ENCODE data around the gene STAG2.

STAG2 gene

DNA sequence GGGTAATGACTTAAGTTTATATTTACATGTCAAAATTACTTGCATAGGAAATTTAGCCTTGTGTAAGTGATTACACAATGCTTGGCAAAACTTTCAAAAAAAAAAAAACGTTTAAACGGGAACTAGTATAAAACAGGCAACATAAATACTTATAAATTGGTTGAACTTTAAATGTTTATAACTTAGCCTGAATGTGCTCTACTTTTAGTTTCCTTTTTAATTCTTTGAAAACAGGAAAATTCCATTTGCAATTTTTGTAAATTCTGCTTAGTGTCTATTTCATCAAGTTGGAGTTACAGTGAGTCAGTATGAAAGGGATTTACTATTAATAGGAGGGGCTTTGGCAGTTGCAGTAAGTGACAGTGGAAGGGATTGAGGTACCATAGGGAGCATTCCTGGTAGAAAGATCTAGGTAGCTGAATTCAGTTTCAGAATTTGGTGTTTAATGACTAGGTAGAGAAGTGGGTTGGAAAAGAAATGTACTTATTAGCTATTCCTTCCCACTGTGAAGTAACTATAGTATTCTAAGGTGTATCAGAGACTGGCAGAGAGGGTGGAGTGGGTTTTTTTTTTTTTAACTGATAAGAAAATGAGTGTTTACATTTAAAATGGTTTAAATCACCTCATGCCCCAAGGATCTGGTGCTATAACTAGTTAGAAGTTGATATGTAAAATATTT is 2.8 kb downstream of the STAG2 start:
- TF ChIP-seq, protein P1, sequence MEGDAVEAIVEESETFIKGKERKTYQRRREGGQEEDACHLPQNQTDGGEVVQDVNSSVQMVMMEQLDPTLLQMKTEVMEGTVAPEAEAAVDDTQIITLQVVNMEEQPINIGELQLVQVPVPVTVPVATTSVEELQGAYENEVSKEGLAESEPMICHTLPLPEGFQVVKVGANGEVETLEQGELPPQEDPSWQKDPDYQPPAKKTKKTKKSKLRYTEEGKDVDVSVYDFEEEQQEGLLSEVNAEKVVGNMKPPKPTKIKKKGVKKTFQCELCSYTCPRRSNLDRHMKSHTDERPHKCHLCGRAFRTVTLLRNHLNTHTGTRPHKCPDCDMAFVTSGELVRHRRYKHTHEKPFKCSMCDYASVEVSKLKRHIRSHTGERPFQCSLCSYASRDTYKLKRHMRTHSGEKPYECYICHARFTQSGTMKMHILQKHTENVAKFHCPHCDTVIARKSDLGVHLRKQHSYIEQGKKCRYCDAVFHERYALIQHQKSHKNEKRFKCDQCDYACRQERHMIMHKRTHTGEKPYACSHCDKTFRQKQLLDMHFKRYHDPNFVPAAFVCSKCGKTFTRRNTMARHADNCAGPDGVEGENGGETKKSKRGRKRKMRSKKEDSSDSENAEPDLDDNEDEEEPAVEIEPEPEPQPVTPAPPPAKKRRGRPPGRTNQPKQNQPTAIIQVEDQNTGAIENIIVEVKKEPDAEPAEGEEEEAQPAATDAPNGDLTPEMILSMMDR (IDR thresholded peaks at IDR 0.05; ENCODE audit: low read depth, low read length), result no peak
- peak overlapping the region; percentile 56 for H3K4me3 ChIP-seq (ENCODE audit: low read depth, low read length)

DNA sequence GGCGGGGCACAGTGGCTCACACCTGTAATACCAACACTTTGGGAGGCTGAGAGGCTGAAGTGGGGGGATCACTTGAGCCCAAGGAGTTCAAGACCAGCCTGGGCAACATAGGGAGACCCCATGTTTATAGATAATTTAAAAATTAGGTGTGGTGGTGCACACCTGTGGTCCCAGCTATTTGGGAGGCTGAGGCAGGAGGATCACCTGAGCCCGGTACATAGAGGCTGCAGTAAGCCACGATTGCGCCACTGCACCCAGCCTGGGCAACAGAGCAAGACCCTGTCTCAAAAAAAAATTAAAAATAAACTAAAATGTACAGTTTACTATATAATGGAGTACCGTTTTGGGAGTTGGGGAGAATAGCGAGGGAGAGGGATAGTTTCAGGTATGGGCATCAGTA is 4.2 kb downstream of the STAG2 start:
- H3K4me3 ChIP-seq (ENCODE audit: low read depth, low read length), result no peak overlapping the region
- TF ChIP-seq, protein P1 (IDR thresholded peaks at IDR 0.05; ENCODE audit: low read depth, low read length), result no peak

DNA sequence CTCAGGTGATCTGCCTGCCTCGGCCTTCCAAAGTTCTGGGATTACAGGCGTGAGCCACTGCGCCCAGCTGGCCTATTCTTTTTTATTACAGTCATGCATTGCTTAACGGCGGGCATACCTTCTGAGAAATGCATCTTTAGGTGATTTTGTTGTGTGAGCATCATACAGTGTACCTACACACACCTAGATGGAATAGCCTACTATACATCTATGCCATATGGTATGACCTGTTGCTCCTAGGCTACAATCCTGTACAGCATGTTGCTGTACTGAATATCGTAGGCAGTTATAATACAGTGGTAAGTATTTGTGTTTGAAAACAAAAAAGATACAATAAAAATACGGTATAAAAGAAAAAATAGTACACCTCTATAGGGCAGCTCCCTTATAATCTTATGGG is 6.0 kb downstream of the STAG2 start:
- TF ChIP-seq, protein P1 (IDR thresholded peaks at IDR 0.05; ENCODE audit: low read depth, low read length), result no peak

DNA sequence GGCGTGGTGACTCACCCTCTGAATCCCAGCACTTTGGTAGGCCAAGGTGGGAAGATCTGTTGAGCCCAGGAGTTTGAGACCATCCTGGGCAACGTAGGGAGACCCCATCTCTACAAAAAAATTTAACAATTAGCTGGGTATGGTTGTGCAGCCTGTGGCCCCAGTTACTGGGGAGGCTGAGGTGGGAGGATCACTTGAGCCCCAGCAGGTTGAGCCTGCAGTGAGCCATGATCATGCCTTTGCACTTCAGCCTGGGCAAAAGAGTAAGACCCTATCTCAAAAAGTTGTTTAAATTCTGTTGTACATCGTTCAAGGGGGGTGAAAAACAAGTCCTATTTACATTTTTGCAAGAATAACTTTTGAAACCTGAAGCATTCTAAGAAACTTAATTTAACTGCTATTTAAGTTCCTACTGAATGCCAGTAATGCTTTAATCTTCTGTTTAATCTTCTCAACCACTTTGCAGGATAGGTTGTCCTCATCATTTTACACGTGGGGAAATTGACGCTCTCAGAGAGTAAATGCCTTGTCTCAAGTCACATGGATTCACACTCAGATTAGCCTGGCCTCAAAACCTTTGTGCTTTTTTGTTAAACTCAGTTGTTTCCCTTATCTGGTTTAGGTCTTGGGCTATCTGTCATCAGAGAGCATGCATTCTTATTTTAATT is 7.0 kb downstream of the STAG2 start:
- TF ChIP-seq, protein P1 (IDR thresholded peaks at IDR 0.05; ENCODE audit: low read depth, low read length), result no peak
- no peak overlapping the region for H3K4me3 ChIP-seq (ENCODE audit: low read depth, low read length)

More for the DNA sequence above, 6.0 kb downstream of the STAG2 start:
- no peak overlapping the region for H3K4me3 ChIP-seq (ENCODE audit: low read depth, low read length)

DNA sequence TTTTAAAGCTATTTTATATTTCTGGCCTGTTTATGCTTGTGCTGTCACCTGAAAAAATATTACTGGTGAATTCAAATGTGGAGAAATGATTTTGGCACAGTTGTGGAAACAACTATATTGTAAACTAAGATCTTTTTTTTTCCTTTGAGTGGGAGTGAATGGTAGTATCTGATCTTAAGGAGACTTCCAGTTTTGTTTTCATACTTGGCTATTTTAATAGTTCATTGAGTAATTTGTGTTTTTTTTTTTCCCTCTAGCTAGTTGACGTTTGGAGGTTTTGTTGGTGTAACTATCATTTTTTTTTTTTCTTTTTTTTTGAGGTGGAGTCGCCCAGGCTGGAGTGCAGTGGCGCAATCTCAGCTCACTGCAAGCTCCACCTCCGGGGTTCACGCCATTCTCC is 10.5 kb downstream of the STAG2 start:
- H3K4me3 ChIP-seq (ENCODE audit: low read depth, low read length), result no peak overlapping the region
- TF ChIP-seq, protein P1 (IDR thresholded peaks at IDR 0.05; ENCODE audit: low read depth, low read length), result no peak

DNA sequence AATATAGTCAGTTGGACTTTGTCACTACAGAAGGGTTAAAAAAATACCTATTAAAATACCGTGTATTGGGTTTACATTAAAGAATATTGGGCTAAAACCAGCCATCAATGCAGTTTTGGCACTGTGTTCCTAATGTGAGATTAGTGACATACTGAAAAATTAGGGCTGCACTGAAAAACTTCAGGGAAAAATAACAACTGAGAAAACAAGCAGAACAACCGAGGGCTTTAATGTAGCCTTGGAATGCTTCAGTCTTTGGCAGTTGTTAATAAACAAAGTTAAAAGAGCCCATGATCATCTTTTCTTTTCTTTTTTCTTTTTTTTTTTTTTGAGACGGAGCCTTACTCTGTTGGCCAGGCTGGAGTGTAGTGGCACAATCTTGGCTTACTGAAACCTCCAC is 12.4 kb downstream of the STAG2 start:
- TF ChIP-seq, protein P1 (IDR thresholded peaks at IDR 0.05; ENCODE audit: low read depth, low read length), result no peak
- no peak overlapping the region for H3K4me3 ChIP-seq (ENCODE audit: low read depth, low read length)

DNA sequence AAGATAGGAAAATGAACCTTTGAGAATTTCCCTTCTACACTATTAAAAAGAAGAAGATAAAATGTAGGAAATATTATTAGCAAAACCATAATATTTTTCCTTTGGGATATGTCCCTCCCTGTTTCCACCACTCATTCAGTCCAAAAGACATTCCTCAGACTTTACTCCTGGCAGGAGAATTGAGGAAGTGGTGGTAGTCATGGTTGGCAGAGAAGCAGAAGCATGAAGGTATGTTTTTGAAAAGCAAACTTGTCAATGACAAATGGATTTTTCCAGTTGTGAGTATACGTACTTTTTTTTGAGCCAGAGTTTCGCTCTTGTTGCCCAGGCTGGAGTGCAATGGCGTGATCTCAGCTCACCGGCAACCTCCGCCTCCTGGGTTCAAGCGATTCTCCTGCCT is 13.7 kb downstream of the STAG2 start:
- TF ChIP-seq, protein P1 (IDR thresholded peaks at IDR 0.05; ENCODE audit: low read depth, low read length), result no peak
- no peak overlapping the region for H3K4me3 ChIP-seq (ENCODE audit: low read depth, low read length)
